Subcutaneous adipose tissue (tissue), 4 donors: ENCODE data around the gene C2CD5. TPM values are rescaled to one million over a fixed set of nuclear protein-coding genes. Genes with fewer than 3 reads are reported as not detected.

ENCODE experiments used
- CTCF ChIP-seq: fragments of 450-650 bp; IDR thresholded peaks from one replicate; pipeline ENCODE4 v1.5.1; 2016; ENCODE audit warnings: low read depth, mild to moderate bottlenecking, control low read depth, antibody characterized with exemption, moderate library complexity
- total RNA-seq, 4 donors: library from RNA; depleted of rRNA; stranded (reverse); fragments of >200 nt; gene quantifications; one replicate each; pipeline ENCODE4 v1.1.0, GENCODE V29; 2016

C2CD5 gene
- total RNA-seq, 4 donors from 2014 or later = 41.8 to 73.4 (median 55.5) TPM

GRCh38 chr12:22535038-22535437, 9.3 kb downstream of the C2CD5 start:
- TF ChIP-seq CTCF = no peak

- no peak for TF ChIP-seq CTCF
These were observed 11.2 kb downstream of the C2CD5 start for GRCh38 chr12:22533155-22533554.

- no peak for TF ChIP-seq CTCF
These were observed 12.0 kb downstream of the C2CD5 start for GRCh38 chr12:22532317-22532716.

GRCh38 chr12:22531205-22531604, 13.1 kb downstream of the C2CD5 start:
- no peak for TF ChIP-seq CTCF

GRCh38 chr12:22529281-22530060, 14.9 kb downstream of the C2CD5 start:
- no peak for TF ChIP-seq CTCF

- no peak for TF ChIP-seq CTCF
These were observed 16.3 kb downstream of the C2CD5 start for GRCh38 chr12:22527999-22528398.

- no peak for TF ChIP-seq CTCF
These were observed 17.5 kb downstream of the C2CD5 start for GRCh38 chr12:22526836-22527235.
